Activated T-cell treated with anti-CD3 and anti-CD28 coated beads for 4 hours (primary cell): ENCODE data around the gene HPS5.

Experiments used
- DNase-seq: peaks from one replicate; pipeline ENCODE4 v3.0.0-alpha.2; 2020

Gene HPS5

GRCh38 chr11:18230859-18231258, 91.1 kb downstream of the HPS5 start:
- DNase-seq = no peak

GRCh38 chr11:18229501-18229900, 92.4 kb downstream of the HPS5 start:
- no peak for DNase-seq
